ENCODE results near the gene TRIM10. TPM values are rescaled to one million over a fixed set of nuclear protein-coding genes. Genes with fewer than 3 reads are reported as not detected.

Gene TRIM10
- total RNA-seq, 2 donors from 2014 or later: not detected

DNA sequence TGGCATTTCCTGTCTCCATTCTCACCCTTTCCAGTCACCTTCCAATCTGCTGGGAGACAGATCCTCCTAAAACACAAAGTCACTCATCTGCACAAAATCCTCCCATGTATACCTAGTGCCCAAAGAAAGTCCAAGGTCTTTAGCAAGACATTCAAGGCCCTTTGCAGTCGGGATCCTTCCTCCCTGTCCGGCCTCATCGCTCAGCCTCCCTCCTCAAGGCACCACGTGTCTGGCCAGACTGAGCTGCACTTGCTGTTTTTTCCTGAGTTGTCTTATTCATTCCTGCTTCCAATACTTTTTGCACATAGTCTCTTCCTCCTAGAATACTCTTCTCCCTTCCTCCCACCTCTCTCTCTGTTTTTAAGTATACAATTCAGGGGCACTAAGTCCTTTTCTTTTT is 3.7 kb upstream of the TRIM10 start:
- Histone ChIP-seq H3K9me3 (no peaks in the 10 kb centered on the region), H3K27ac (no peak overlapping the region), H3K36me3 (no peaks in the 10 kb centered on the region), H3K4me3 (no peak overlapping the region), H3K4me1 (ENCODE audit: control insufficient read depth in 1 of 2, low read depth in 2 of 2) (no peaks in the 10 kb centered on the region), H3K27me3 (replicated peaks; ENCODE audit: insufficient read depth) (no peaks in the 10 kb centered on the region)
- DNase-seq (ENCODE audit: low spot score) (no peak), ATAC-seq (ENCODE audit: insufficient number of reproducible peaks, low FRiP score, low read depth) (no peak)
- TF ChIP-seq, protein P1, sequence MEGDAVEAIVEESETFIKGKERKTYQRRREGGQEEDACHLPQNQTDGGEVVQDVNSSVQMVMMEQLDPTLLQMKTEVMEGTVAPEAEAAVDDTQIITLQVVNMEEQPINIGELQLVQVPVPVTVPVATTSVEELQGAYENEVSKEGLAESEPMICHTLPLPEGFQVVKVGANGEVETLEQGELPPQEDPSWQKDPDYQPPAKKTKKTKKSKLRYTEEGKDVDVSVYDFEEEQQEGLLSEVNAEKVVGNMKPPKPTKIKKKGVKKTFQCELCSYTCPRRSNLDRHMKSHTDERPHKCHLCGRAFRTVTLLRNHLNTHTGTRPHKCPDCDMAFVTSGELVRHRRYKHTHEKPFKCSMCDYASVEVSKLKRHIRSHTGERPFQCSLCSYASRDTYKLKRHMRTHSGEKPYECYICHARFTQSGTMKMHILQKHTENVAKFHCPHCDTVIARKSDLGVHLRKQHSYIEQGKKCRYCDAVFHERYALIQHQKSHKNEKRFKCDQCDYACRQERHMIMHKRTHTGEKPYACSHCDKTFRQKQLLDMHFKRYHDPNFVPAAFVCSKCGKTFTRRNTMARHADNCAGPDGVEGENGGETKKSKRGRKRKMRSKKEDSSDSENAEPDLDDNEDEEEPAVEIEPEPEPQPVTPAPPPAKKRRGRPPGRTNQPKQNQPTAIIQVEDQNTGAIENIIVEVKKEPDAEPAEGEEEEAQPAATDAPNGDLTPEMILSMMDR (IDR thresholded peaks at IDR 0.05): no peak

DNA sequence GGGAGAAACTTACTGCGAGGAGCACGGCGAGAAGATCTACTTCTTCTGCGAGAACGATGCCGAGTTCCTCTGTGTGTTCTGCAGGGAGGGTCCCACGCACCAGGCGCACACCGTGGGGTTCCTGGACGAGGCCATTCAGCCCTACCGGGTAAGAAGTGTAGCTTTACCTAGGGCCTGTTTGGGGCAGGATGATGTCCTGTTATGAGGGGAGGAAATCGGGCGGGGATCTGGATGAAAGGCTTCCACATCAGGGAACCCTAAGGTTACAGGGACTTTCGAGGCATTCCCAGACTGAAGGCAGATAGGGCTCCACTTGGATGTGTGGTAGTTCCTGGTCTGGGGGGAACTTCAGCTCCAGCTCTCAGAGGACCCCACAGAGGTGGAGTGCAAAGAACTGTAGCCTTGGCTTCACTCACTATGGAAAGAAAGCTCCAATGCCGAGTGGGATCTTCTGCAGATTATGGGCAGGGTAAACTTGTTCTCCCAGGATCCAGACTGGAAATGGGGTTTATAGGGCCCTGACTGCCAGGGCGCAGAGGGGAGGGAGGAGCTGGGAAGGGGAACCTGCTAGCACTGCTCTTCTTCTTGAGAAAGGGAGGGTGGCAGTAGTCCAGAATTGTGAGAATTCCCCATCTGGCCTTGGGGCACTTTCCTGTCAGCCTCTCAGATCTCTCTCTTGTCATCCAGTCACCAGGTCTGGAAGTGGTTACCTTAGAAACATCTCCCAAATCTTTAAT is 3.1 kb upstream of the TRIM10 start:
- H3K4me1 ChIP-seq (ENCODE audit: control insufficient read depth in 1 of 2, low read depth in 2 of 2): no peaks in the 10 kb centered on the region
- H3K9me3 ChIP-seq: no peaks in the 10 kb centered on the region
- ATAC-seq (ENCODE audit: insufficient number of reproducible peaks, low FRiP score, low read depth) (no peak), DNase-seq (ENCODE audit: low spot score) (no peak)
- H3K36me3 ChIP-seq: no peaks in the 10 kb centered on the region
- TF ChIP-seq, protein P1 (IDR thresholded peaks at IDR 0.05): no peak
- H3K4me3 ChIP-seq: no peak overlapping the region
- H3K27me3 ChIP-seq (replicated peaks; ENCODE audit: insufficient read depth): no peaks in the 10 kb centered on the region
- no peak overlapping the region for H3K27ac ChIP-seq

DNA sequence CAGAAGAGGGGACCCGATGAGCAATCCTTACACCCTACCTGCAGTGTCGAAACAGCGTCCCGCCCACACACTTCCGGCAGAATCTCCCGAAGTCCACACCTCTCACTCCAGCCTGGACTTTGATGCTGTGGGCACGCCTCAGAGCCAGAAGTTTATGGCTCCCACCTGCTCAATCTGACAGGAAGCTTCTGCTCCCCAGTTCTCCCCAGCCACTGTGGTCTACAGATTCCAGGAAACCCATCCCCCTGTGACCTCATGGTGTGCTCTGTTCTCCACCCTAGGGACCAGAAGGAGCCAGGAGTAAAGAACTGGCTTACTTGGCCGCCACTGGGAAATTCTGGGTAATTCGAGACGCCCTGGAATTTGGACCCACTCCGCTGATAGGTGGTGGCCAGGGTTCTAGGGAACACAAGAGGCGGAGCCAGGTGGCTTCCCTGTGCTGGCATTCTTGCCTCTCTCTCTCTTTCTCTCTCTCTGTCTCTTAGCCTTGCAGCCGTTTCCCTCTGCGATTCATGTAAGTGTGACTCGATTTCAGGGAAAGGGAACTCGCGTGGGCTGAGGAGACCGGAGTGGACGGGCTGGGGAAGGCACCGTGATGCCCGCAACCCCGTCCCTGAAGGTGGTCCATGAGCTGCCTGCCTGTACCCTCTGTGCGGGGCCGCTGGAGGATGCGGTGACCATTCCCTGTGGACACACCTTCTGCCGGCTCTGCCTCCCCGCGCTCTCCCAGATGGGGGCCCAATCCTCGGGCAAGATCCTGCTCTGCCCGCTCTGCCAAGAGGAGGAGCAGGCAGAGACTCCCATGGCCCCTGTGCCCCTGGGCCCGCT is 2.3 kb upstream of the TRIM10 start, which contains the start of gene TRIM15:
TRIM15 (plus strand) TSS at position 457 of the 828 bp plus-strand sequence; CDS start at position 596, 139 bp downstream.
- TF ChIP-seq, protein P1 (IDR thresholded peaks at IDR 0.05): no peak
- Histone ChIP-seq H3K4me3 (no peak within 1 kb of the TSS), H3K27ac (no peak within 1 kb of the TSS), H3K9me3 (no peaks in the 10 kb centered on the region), H3K4me1 (ENCODE audit: control insufficient read depth in 1 of 2, low read depth in 2 of 2) (no peaks in the 10 kb centered on the region), H3K36me3 (no peaks in the 10 kb centered on the region), H3K27me3 (replicated peaks; ENCODE audit: insufficient read depth) (no peaks in the 10 kb centered on the region)
- DNase-seq (ENCODE audit: low spot score): no peak
- peak; percentile 29 for ATAC-seq (ENCODE audit: insufficient number of reproducible peaks, low FRiP score, low read depth)

DNA sequence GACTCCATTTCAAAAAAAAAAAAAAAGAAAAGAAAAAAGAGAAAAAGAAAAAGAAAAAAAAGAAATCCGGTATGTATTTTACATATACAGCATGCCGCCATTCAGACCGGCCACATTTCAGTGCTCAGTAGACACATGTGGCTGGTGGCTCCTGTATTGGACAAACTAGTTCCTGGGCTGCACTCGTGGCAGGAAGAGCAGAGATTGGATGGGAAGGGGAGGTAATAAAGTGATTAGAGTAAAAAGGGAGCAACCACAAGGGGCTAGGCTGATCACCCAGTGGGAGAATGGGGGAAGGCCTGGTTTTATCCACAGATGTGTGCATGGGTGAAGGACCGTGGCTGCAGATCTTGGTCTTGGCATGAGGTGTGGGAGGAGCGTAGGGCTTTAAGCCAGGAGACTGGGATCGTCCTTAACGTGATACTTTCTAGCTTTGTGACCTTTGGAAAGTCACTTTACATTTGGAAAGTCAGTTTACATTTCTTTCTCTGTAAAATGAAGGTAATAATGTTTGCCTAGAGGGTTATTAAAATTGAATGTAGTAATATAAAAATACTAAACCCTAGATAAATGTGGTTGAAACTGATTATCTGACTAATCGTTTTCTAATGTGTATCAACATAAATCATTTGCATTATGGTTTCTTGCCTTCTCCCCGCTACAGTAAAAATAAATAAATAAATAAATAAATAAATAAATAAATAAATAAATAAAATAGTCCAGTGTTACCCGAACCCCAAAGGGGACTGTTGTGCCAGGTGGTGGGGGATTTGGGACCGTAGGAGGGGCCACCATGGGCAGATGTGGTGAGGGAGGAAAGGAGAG is 1.5 kb upstream of the TRIM10 start:
- no peak for DNase-seq (ENCODE audit: low spot score)
- TF ChIP-seq, protein P1 (IDR thresholded peaks at IDR 0.05): no peak
- no peaks in the 10 kb centered on the region for H3K36me3 ChIP-seq
- H3K9me3 ChIP-seq: no peaks in the 10 kb centered on the region
- H3K27me3 ChIP-seq (replicated peaks; ENCODE audit: insufficient read depth): no peaks in the 10 kb centered on the region
- no peak for ATAC-seq (ENCODE audit: insufficient number of reproducible peaks, low FRiP score, low read depth)
- no peak overlapping the region for H3K27ac ChIP-seq
- H3K4me3 ChIP-seq: no peak overlapping the region
- no peaks in the 10 kb centered on the region for H3K4me1 ChIP-seq (ENCODE audit: control insufficient read depth in 1 of 2, low read depth in 2 of 2)
